Vagina (tissue), 2 donors: ENCODE measurements around the gene DMD. TPM values are rescaled to one million over a fixed set of nuclear protein-coding genes. Genes with fewer than 3 reads are reported as not detected.

Experiments
- DNase-seq, 2 donors: peaks; one replicate each; pipeline ENCODE4 v3.0.0-alpha.2; 2017; ENCODE audit errors: extremely low spot score in 2 of 2
- H3K27ac ChIP-seq: fragments of 200-600 bp; sonication (generic); one replicate; pipeline ENCODE4 v1.5.1; 2019
- H3K27me3 ChIP-seq: fragments of 200-600 bp; sonication (generic); one replicate; pipeline ENCODE4 v1.5.1; 2019
- H3K36me3 ChIP-seq, 2 donors: fragments of 200-600 bp; sonication (generic); one replicate each; pipeline ENCODE4 v1.5.1; 2017 to 2019
- H3K4me1 ChIP-seq: fragments of 200-600 bp; sonication (generic); one replicate; pipeline ENCODE4 v1.5.1; 2019
- H3K4me3 ChIP-seq, 2 donors: fragments of 200-600 bp; sonication (generic); 1 replicate in 1 of 2; 2 replicates in 1 of 2; pipeline ENCODE4 v1.5.1; 2016 to 2019
- H3K9me3 ChIP-seq: fragments of 200-600 bp; sonication (generic); one replicate; pipeline ENCODE4 v1.5.1; 2019
- POLR2A ChIP-seq, 2 donors: fragments of 450-650 bp; IDR thresholded peaks; one replicate each; pipeline ENCODE4 v1.6.1; 2017; ENCODE audit warnings: antibody characterized with exemption in 2 of 2, mild to moderate bottlenecking in 2 of 2, moderate library complexity in 2 of 2
- POLR2AphosphoS5 ChIP-seq, 2 donors: sonication (generic); formaldehyde crosslinking; IDR thresholded peaks; one replicate each; pipeline ENCODE4 v1.9.0; 2017; ENCODE audit warnings: antibody characterized with exemption in 2 of 2, mild to moderate bottlenecking in 2 of 2, low read depth in 1 of 2; ENCODE audit not compliant: insufficient read depth in 1 of 2
- intact Hi-C: fragments of 100-400 bp; cut with DNase I; formaldehyde crosslinking; loops from one replicate; pipeline ENCODE4 v1.15.1; 2023
- total RNA-seq: library from RNA; depleted of rRNA; stranded (reverse); fragments of >200 nt; gene quantifications from one replicate; pipeline ENCODE4 v1.2.3, GENCODE V29; 2016
- TF ChIP-seq, protein P1 (sequence below), 3 experiments: fragments of 450-650 bp in 2 of 3; fragments of 200-600 bp in 1 of 3; sonication (generic) in 1 of 3; IDR thresholded peaks; one replicate each; pipeline ENCODE4 v1.5.1; 2017 to 2019; ENCODE audit warnings: antibody characterized with exemption in 3 of 3, mild to moderate bottlenecking in 2 of 3, moderate library complexity in 2 of 3

The DMD gene
- total RNA-seq, 1 donor from 2014 or later = 25.8 TPM

DNA sequence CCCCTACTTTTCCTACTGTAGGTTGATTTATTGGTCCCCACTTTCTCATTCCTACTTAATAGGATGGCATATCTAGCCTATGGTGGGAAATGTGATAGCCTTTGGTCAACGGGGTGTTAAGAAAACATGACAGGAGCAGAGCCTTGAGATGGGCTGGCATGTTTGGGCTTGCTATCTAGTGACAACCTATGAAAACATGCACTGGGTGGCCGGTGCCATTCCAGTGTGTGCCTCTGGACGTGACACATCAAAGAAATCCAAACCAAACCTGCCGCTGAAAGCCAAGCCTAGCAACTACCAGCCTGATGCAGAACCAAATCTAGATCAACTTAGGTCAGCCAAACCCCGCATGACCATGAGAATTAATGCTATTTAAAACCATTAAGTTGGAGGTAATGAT lies 317.6 kb downstream of the DMD start:
- no peak overlapping the region for H3K4me3 ChIP-seq
- no peaks in the 10 kb centered on the region for H3K9me3 ChIP-seq
- H3K36me3 ChIP-seq = no peaks in the 10 kb centered on the region
- no peaks in the 10 kb centered on the region for H3K4me1 ChIP-seq
- no peak for DNase-seq
- no peaks in the 10 kb centered on the region for H3K27me3 ChIP-seq
- no peak for TF ChIP-seq POLR2A (IDR thresholded peaks at IDR 0.05)
- no peak overlapping the region for H3K27ac ChIP-seq
- intact Hi-C loops = no loop called here

DNA sequence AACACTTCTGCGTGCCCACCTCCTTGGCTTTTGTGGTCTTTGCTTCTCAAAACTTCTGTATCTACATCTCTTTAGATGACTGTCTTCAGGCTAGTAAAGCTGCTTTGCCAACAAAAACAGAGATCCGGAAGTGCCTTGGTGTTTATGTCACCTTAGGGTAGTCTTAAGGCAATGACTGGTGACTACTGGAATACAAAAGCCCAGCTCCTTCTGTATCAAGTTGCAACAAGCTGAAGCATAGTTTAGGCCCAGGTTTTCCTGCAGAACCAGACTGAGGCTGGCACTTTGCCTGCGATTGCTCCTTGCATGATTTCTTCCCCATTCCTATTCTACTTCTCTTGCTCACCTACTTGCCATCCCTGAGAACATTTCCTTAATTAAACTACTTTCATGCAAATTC lies 333.8 kb downstream of the DMD start:
- TF ChIP-seq POLR2AphosphoS5 (IDR thresholded peaks at IDR 0.05; ENCODE audit: insufficient read depth in 1 of 2, low read depth in 1 of 2) = no peak
- TF ChIP-seq, protein P1, sequence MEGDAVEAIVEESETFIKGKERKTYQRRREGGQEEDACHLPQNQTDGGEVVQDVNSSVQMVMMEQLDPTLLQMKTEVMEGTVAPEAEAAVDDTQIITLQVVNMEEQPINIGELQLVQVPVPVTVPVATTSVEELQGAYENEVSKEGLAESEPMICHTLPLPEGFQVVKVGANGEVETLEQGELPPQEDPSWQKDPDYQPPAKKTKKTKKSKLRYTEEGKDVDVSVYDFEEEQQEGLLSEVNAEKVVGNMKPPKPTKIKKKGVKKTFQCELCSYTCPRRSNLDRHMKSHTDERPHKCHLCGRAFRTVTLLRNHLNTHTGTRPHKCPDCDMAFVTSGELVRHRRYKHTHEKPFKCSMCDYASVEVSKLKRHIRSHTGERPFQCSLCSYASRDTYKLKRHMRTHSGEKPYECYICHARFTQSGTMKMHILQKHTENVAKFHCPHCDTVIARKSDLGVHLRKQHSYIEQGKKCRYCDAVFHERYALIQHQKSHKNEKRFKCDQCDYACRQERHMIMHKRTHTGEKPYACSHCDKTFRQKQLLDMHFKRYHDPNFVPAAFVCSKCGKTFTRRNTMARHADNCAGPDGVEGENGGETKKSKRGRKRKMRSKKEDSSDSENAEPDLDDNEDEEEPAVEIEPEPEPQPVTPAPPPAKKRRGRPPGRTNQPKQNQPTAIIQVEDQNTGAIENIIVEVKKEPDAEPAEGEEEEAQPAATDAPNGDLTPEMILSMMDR (IDR thresholded peaks at IDR 0.05) = no peak
- TF ChIP-seq POLR2A (IDR thresholded peaks at IDR 0.05) = no peak
- intact Hi-C loops = no loop called here
- Histone ChIP-seq H3K9me3 (no peaks in the 10 kb centered on the region), H3K4me3 (no peak overlapping the region), H3K27me3 (no peaks in the 10 kb centered on the region), H3K4me1 (no peaks in the 10 kb centered on the region), H3K36me3 (no peaks in the 10 kb centered on the region), H3K27ac (no peak overlapping the region)
- DNase-seq = no peak

DNA sequence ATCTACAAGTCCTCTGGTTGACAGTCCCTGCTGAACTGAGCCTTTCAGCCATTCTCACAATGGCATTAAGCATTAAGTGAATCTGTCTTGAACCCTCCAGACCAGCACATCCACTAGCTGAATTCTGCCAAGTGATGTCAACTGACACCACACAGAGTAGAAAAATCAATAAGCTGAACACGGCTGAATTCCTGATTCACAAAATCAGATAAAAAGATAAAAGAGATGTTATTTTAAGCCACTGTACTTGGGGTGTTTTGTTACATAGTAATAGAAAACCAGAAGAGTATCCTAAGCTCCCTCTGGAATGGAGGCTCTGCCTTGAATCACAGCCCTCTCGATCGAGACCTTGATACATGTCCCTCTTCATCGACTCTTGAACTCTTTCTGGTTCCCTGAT lies 336.5 kb downstream of the DMD start:
- Histone ChIP-seq H3K27ac (no peak overlapping the region), H3K4me3 (no peak overlapping the region), H3K9me3 (no peaks in the 10 kb centered on the region), H3K4me1 (no peaks in the 10 kb centered on the region), H3K36me3 (no peaks in the 10 kb centered on the region), H3K27me3 (no peaks in the 10 kb centered on the region)
- TF ChIP-seq POLR2A (IDR thresholded peaks at IDR 0.05) = no peak
- DNase-seq = no peak
- intact Hi-C loops = no loop called here

DNA sequence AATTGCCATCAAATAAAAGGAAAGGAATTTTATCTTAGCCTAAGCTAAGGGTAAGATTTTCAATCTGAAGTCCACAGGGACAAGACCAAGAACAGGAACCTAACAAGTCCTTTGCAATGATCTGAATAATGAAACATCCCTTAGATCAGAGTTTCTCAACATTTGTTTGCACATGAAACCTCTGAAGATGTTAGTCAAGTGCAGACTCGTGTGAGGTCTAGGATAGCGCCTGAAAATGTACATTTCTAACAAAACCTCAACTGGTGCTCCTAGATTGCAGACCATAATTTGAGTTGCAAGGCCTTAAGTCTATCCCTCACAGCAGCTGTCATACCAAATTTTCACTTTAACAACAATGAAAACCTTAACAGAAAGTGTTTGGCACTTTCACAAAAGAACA lies 337.6 kb downstream of the DMD start:
- H3K4me1 ChIP-seq = no peaks in the 10 kb centered on the region
- intact Hi-C loops = no loop called here
- H3K27me3 ChIP-seq = no peaks in the 10 kb centered on the region
- no peak overlapping the region for H3K4me3 ChIP-seq
- H3K9me3 ChIP-seq = no peaks in the 10 kb centered on the region
- DNase-seq = no peak
- H3K27ac ChIP-seq = no peak overlapping the region
- TF ChIP-seq POLR2AphosphoS5 (IDR thresholded peaks at IDR 0.05; ENCODE audit: insufficient read depth in 1 of 2, low read depth in 1 of 2) (no peak), POLR2A (IDR thresholded peaks at IDR 0.05) (no peak)
- TF ChIP-seq, protein P1 (IDR thresholded peaks at IDR 0.05) = no peak
- H3K36me3 ChIP-seq = no peaks in the 10 kb centered on the region

DNA sequence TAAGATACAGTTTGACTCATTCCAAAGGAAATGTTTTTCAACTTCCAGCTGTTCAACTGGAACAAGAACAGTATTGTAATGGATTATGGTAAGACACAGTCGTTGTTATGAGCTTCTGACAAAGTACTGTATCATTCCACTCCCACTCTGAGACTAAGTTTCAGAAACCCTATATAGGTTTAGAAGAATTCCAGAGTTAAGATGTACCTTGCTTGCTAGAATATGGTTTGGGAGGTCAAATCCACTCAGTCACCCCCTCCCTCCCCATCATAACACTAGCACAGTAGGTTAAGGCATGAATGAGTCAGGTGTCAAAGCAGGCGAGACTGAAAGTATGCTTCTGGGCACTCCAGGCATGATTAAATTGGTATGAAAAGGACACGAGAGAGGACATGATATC lies 339.7 kb downstream of the DMD start:
- intact Hi-C loops = no loop called here
- H3K4me3 ChIP-seq = no peak overlapping the region
- H3K9me3 ChIP-seq = no peaks in the 10 kb centered on the region
- no peaks in the 10 kb centered on the region for H3K36me3 ChIP-seq
- H3K27me3 ChIP-seq = no peaks in the 10 kb centered on the region
- DNase-seq = no peak
- H3K4me1 ChIP-seq = no peaks in the 10 kb centered on the region
- H3K27ac ChIP-seq = no peak overlapping the region
- no peak for TF ChIP-seq POLR2A (IDR thresholded peaks at IDR 0.05)
- TF ChIP-seq, protein P1 (IDR thresholded peaks at IDR 0.05) = no peak
- no peak for TF ChIP-seq POLR2AphosphoS5 (IDR thresholded peaks at IDR 0.05; ENCODE audit: insufficient read depth in 1 of 2, low read depth in 1 of 2)

DNA sequence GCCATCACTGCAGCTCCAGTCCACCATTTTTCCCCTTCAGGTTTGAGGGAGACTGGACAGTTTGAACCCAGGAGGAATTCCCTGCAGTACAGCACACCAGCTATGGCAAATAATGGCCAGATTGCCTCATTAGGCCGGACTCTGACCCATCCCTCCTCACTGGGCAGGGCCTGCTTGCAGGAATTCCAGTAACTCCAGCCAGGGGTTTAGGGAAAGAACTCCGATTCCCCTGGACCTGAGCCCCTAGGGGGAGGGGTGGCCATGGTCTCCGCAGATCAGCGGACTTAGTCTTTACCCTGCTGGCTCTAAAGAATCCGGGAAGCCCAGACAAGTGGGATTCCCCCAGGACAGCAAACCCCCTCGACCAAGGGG lies 342.8 kb downstream of the DMD start:
- Histone ChIP-seq H3K36me3 (no peaks in the 10 kb centered on the region), H3K27ac (no peak overlapping the region), H3K4me1 (no peaks in the 10 kb centered on the region), H3K27me3 (no peaks in the 10 kb centered on the region), H3K4me3 (no peak overlapping the region), H3K9me3 (no peaks in the 10 kb centered on the region)
- TF ChIP-seq, protein P1 (IDR thresholded peaks at IDR 0.05) = no peak
- TF ChIP-seq POLR2AphosphoS5 (IDR thresholded peaks at IDR 0.05; ENCODE audit: insufficient read depth in 1 of 2, low read depth in 1 of 2) (no peak), POLR2A (IDR thresholded peaks at IDR 0.05) (no peak)
- DNase-seq = no peak
- intact Hi-C loops = no loop called here
